WI38 (cell line): ENCODE data around the gene TRAK2.

Experiments used
- H3K4me3 ChIP-seq: 2 replicates; pipeline ENCODE4 v1.5.1; 2011; ENCODE audit warnings: low read depth, mild to moderate bottlenecking, control low read depth, low read length
- CTCF ChIP-seq: IDR thresholded peaks from 2 replicates; pipeline ENCODE4 v1.5.1; 2012; ENCODE audit warnings: low read depth, mild to moderate bottlenecking, control low read depth, low read length

TRAK2 gene

GRCh38 chr2:201482543-201482942 is 31.3 kb upstream of the TRAK2 start:
- TF ChIP-seq CTCF: no peak
- no peak overlapping the region for H3K4me3 ChIP-seq

GRCh38 chr2:201472411-201472810 is 21.2 kb upstream of the TRAK2 start:
- no peak for TF ChIP-seq CTCF
- no peak overlapping the region for H3K4me3 ChIP-seq

GRCh38 chr2:201471732-201472393 is 20.6 kb upstream of the TRAK2 start:
- no peak overlapping the region for H3K4me3 ChIP-seq
- no peak for TF ChIP-seq CTCF

GRCh38 chr2:201470821-201471731 is 19.8 kb upstream of the TRAK2 start:
- no peak for TF ChIP-seq CTCF
- no peak overlapping the region for H3K4me3 ChIP-seq

- no peak overlapping the region for H3K4me3 ChIP-seq
- TF ChIP-seq CTCF: no peak
These were observed 16.4 kb upstream of the TRAK2 start for GRCh38 chr2:201467666-201468065.

- TF ChIP-seq CTCF: no peak
- no peak overlapping the region for H3K4me3 ChIP-seq
These were observed 14.9 kb upstream of the TRAK2 start for GRCh38 chr2:201466050-201466675.
